K562 (cell line): ENCODE data around the gene ZMIZ1. TPM values are rescaled to one million over a fixed set of nuclear protein-coding genes. Genes with fewer than 3 reads are reported as not detected.

Experiments used
- CBX3 ChIP-seq, 2 experiments: IDR thresholded peaks; 1 replicate in 1 of 2; 2 replicates in 1 of 2; pipeline ENCODE4 v1.6.1; 2012; ENCODE audit warnings: inconsistent platforms in 2 of 2, low read length in 2 of 2, borderline replicate concordance in 1 of 2, control low read depth in 1 of 2
- E2F6 ChIP-seq, 2 experiments: IDR thresholded peaks; 2 replicates each; pipeline ENCODE4 v1.6.1; 2011; ENCODE audit warnings: borderline replicate concordance in 1 of 2, control low read depth in 1 of 2, low read depth in 1 of 2, low read length in 1 of 2, mild to moderate bottlenecking in 1 of 2, mixed read lengths in 1 of 2, moderate library complexity in 1 of 2; ENCODE audit not compliant: insufficient read depth in 1 of 2, insufficient read length in 1 of 2, poor library complexity in 1 of 2, severe bottlenecking in 1 of 2; ENCODE audit errors: extremely low read depth in 1 of 2
- EP300 ChIP-seq: IDR thresholded peaks from 2 replicates; pipeline ENCODE4 v1.6.1; 2012; ENCODE audit warnings: low read length, improper control_type of control experiment
- EP400 ChIP-seq: fragments of 450-650 bp; IDR thresholded peaks from 2 replicates; pipeline ENCODE4 v1.6.1; 2017; ENCODE audit warnings: antibody characterized with exemption, mild to moderate bottlenecking, moderate library complexity
- KAT7 ChIP-seq: sonication (generic); formaldehyde crosslinking; IDR thresholded peaks from 2 replicates; pipeline ENCODE4 v1.8.0; 2022; ENCODE audit warnings: missing genetic modification reagents, mild to moderate bottlenecking, borderline replicate concordance
- MAFG ChIP-seq: fragments of 450-650 bp; conservative IDR thresholded peaks from 2 replicates; pipeline ENCODE4 v1.6.1; 2016; ENCODE audit warnings: missing genetic modification characterization, missing compliant biosample characterization
- MYNN ChIP-seq, 2 experiments: sonication (generic); formaldehyde crosslinking in 1 of 2; IDR thresholded peaks; 2 replicates each; pipeline versions ENCODE4 v1.5.0 to v1.6.1; 2016 to 2020; ENCODE audit warnings: antibody characterized with exemption in 1 of 2, missing genetic modification reagents in 1 of 2
- NEUROD1 ChIP-seq: fragments of 150-350 bp; IDR thresholded peaks from 2 replicates; pipeline ENCODE4 v1.6.1; 2014; ENCODE audit warnings: borderline replicate concordance, low read length, low read depth; ENCODE audit not compliant: partially characterized antibody
- PRPF4 ChIP-seq: fragments of 200-400 bp; formaldehyde crosslinking; IDR thresholded peaks from one replicate; pipeline ENCODE4 v1.6.1; 2017; ENCODE audit warnings: low read length, low read depth, mild to moderate bottlenecking; ENCODE audit not compliant: insufficient read depth, poor library complexity, severe bottlenecking
- RAD51 ChIP-seq: fragments of 450-650 bp; IDR thresholded peaks from 2 replicates; pipeline ENCODE4 v1.7.1; 2016; ENCODE audit warnings: low read depth, mild to moderate bottlenecking, borderline replicate concordance
- RBM15 ChIP-seq: fragments of 200-400 bp; formaldehyde crosslinking; IDR thresholded peaks from 2 replicates; pipeline ENCODE4 v1.6.1; 2018; ENCODE audit warnings: mild to moderate bottlenecking, low read length, moderate library complexity; ENCODE audit not compliant: insufficient read depth
- SMAD4 ChIP-seq: fragments of 250-450 bp; sonication (Bioruptor Pico); conservative IDR thresholded peaks from 2 replicates; pipeline ENCODE4 v1.8.0; 2021; ENCODE audit warnings: inconsistent platforms, mild to moderate bottlenecking, moderate library complexity
- SP1 ChIP-seq: sonication (generic); formaldehyde crosslinking; IDR thresholded peaks from 2 replicates; pipeline ENCODE4 v1.8.1; 2022; ENCODE audit warnings: mild to moderate bottlenecking, missing genetic modification reagents
- ZFP30 ChIP-seq: fragments of 250-450 bp; sonication (Bioruptor Pico); IDR thresholded peaks from 2 replicates; pipeline ENCODE4 v1.8.0; 2022; ENCODE audit warnings: moderate library complexity, mild to moderate bottlenecking, inconsistent platforms, borderline replicate concordance
- ZNF282 ChIP-seq: sonication (generic); formaldehyde crosslinking; IDR thresholded peaks from 2 replicates; pipeline ENCODE4 v1.8.1; 2023; ENCODE audit warnings: missing genetic modification reagents
- ZNF354B ChIP-seq: fragments of 250-450 bp; sonication (Bioruptor Pico); IDR thresholded peaks from 2 replicates; pipeline ENCODE4 v1.4.0; 2020
- polyA plus RNA-seq, 8 experiments: library from polyadenylated mRNA; depleted of rRNA in 4 of 8; stranded (reverse) in 5 of 8; unstranded in 3 of 8; fragments of >200 nt; fragmentation: Nextera tagmentation in 2 of 8; fragmentation: Illumina TruSeq in 1 of 8; extraction: Ambion mirVana in 2 of 8; extraction: Trizol in 1 of 8; gene quantifications; 2 replicates each; pipeline versions ENCODE4 v1.2.1 to v1.2.3, GENCODE V29; 2011 to 2014; ENCODE audit warnings: inconsistent platforms in 1 of 8, missing spikeins in 1 of 8
- total RNA-seq, 7 experiments: library from RNA; depleted of rRNA in 6 of 7; stranded (reverse); fragments of >200 nt in 6 of 7; fragmentation: Illumina TruSeq in 2 of 7; extraction: Trizol in 2 of 7; gene quantifications; 2 replicates each; pipeline versions ENCODE4 v1.2.1 to v1.2.3, GENCODE V29; 2011 to 2021; ENCODE audit warnings: low replicate concordance in 1 of 7
- TF ChIP-seq, protein P1 (sequence below): sonication (generic); IDR thresholded peaks from 2 replicates; pipeline ENCODE4 v1.6.1; 2016
- TF ChIP-seq, protein P2 (sequence below): fragments of 150-350 bp; conservative IDR thresholded peaks from 2 replicates; pipeline ENCODE4 v1.6.1; 2014; ENCODE audit warnings: low read length
- TF ChIP-seq, protein P3 (sequence below): fragments of 250-450 bp; sonication (Bioruptor Pico); IDR thresholded peaks from 2 replicates; pipeline ENCODE4 v1.5.0; 2021

Gene ZMIZ1
- total and polyA plus RNA-seq, 9 of the 15 experiments (the other 6 are each of a cell fraction or from before 2014, with no cell fraction given): 1.0 to 37.3 (median 4.3) TPM

- TF ChIP-seq, protein P1, sequence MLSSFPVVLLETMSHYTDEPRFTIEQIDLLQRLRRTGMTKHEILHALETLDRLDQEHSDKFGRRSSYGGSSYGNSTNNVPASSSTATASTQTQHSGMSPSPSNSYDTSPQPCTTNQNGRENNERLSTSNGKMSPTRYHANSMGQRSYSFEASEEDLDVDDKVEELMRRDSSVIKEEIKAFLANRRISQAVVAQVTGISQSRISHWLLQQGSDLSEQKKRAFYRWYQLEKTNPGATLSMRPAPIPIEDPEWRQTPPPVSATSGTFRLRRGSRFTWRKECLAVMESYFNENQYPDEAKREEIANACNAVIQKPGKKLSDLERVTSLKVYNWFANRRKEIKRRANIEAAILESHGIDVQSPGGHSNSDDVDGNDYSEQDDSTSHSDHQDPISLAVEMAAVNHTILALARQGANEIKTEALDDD: no peak
- TF ChIP-seq, protein P2, sequence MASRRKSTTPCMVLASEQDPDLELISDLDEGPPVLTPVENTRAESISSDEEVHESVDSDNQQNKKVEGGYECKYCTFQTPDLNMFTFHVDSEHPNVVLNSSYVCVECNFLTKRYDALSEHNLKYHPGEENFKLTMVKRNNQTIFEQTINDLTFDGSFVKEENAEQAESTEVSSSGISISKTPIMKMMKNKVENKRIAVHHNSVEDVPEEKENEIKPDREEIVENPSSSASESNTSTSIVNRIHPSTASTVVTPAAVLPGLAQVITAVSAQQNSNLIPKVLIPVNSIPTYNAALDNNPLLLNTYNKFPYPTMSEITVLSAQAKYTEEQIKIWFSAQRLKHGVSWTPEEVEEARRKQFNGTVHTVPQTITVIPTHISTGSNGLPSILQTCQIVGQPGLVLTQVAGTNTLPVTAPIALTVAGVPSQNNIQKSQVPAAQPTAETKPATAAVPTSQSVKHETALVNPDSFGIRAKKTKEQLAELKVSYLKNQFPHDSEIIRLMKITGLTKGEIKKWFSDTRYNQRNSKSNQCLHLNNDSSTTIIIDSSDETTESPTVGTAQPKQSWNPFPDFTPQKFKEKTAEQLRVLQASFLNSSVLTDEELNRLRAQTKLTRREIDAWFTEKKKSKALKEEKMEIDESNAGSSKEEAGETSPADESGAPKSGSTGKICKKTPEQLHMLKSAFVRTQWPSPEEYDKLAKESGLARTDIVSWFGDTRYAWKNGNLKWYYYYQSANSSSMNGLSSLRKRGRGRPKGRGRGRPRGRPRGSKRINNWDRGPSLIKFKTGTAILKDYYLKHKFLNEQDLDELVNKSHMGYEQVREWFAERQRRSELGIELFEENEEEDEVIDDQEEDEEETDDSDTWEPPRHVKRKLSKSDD: 0 out of 2 replicates have a peak, but pooled peaks have one; percentile 33
- TF ChIP-seq, protein P3, sequence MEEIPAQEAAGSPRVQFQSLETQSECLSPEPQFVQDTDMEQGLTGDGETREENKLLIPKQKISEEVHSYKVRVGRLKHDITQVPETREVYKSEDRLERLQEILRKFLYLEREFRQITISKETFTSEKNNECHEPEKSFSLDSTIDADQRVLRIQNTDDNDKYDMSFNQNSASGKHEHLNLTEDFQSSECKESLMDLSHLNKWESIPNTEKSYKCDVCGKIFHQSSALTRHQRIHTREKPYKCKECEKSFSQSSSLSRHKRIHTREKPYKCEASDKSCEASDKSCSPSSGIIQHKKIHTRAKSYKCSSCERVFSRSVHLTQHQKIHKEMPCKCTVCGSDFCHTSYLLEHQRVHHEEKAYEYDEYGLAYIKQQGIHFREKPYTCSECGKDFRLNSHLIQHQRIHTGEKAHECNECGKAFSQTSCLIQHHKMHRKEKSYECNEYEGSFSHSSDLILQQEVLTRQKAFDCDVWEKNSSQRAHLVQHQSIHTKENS (CRISPR knock-in tag): no peak
- TF ChIP-seq CBX3 (IDR thresholded peaks at IDR 0.05; ENCODE audit: borderline replicate concordance in 1 of 2, low read length in 2 of 2): 0 out of 3 replicates have a peak, but pooled peaks of 1 of the 2 experiments have one; percentile 24
- peak; percentile 56 to 60 for TF ChIP-seq E2F6 (IDR thresholded peaks at IDR 0.05; ENCODE audit: borderline replicate concordance in 1 of 2, extremely low read depth in 1 of 2, insufficient read depth in 1 of 2, insufficient read length in 1 of 2, low read depth in 1 of 2, low read length in 1 of 2, poor library complexity in 1 of 2, severe bottlenecking in 1 of 2)
- TF ChIP-seq NEUROD1: peak; percentile 99
- TF ChIP-seq KAT7 (CRISPR knock-in tag): no peak
- peak; percentile 95 for TF ChIP-seq SMAD4 (CRISPR knock-in tag)
- TF ChIP-seq MAFG (tag): no peak
- TF ChIP-seq RAD51: no peak
- no peak for TF ChIP-seq PRPF4
- TF ChIP-seq EP300: peak; percentile 71
- TF ChIP-seq EP400: no peak
- no peak for TF ChIP-seq RBM15
- no peak for TF ChIP-seq MYNN (IDR thresholded peaks at IDR 0.05)
- TF ChIP-seq MYNN (CRISPR knock-in tag; IDR thresholded peaks at IDR 0.05): no peak
- TF ChIP-seq SP1 (CRISPR knock-in tag): no peak
- no peak for TF ChIP-seq ZNF354B
- TF ChIP-seq ZNF282 (CRISPR knock-in tag): no peak
- no peak for TF ChIP-seq ZFP30 (CRISPR knock-in tag)
These were observed at the start of gene ZMIZ1 (continued) for GRCh38 chr10:79068562-79069324.
